Measurements from ENCODE around the gene PTPN14.

DNA sequence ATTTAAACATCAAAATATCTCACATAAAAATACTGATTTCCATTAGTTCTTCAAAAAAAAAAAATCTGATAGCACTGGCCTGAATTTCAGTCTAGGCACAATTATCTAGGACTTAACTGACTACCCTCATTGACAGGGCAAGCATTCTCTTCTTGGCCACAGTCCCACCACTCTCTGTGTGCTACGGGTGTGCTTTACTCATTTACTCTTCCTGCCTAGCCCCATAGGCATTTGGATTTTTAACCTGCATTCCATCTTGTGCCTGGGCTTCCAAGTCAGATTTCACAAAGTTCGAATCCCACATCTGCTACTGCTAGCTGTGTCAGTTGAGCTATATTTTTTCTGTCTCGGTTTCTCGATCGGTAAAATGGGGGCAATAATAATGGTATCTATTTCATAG, 38.0 kb downstream of the PTPN14 start:
- TF ChIP-seq, protein P1, sequence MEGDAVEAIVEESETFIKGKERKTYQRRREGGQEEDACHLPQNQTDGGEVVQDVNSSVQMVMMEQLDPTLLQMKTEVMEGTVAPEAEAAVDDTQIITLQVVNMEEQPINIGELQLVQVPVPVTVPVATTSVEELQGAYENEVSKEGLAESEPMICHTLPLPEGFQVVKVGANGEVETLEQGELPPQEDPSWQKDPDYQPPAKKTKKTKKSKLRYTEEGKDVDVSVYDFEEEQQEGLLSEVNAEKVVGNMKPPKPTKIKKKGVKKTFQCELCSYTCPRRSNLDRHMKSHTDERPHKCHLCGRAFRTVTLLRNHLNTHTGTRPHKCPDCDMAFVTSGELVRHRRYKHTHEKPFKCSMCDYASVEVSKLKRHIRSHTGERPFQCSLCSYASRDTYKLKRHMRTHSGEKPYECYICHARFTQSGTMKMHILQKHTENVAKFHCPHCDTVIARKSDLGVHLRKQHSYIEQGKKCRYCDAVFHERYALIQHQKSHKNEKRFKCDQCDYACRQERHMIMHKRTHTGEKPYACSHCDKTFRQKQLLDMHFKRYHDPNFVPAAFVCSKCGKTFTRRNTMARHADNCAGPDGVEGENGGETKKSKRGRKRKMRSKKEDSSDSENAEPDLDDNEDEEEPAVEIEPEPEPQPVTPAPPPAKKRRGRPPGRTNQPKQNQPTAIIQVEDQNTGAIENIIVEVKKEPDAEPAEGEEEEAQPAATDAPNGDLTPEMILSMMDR (IDR thresholded peaks at IDR 0.05), result no peak
- no peak for TF ChIP-seq POLR2A (IDR thresholded peaks at IDR 0.05)
